Stimulated activated CD4-positive, alpha-beta T cell treated with anti-CD3 and anti-CD28 coated beads, Interleukin-4, amount 100 ng/mL, for 24 hours (primary cell): ENCODE data around the gene ODF2.

ENCODE experiments used
- DNase-seq: peaks from one replicate; pipeline ENCODE4 v3.0.0-alpha.2; 2020

ODF2 gene

GRCh38 chr9:128540634-128541360 is 85.0 kb downstream of the ODF2 start:
- DNase-seq = no peak

- no peak for DNase-seq
These were observed 90.7 kb downstream of the ODF2 start for GRCh38 chr9:128546504-128546903.

- no peak for DNase-seq
These were observed 93.1 kb downstream of the ODF2 start for GRCh38 chr9:128548876-128549275.

- peak; percentile 70 for DNase-seq
These were observed 94.4 kb downstream of the ODF2 start for GRCh38 chr9:128550226-128550625.
